Liver (tissue), 9 donors: ENCODE results near the gene SOX21. TPM values are rescaled to one million over a fixed set of nuclear protein-coding genes. Genes with fewer than 3 reads are reported as not detected.

Experiments
- DNase-seq: peaks from one replicate; pipeline ENCODE4 v3.0.0-alpha.2; 2017; ENCODE audit warnings: low spot score
- H3K27ac ChIP-seq, 2 donors: one replicate each; pipeline ENCODE4 v1.7.0; 2013; ENCODE audit warnings: inconsistent platforms in 2 of 2, low read length in 2 of 2, control low read depth in 1 of 2, low read depth in 1 of 2, mild to moderate bottlenecking in 1 of 2
- H3K27me3 ChIP-seq, 4 donors: one replicate each; pipeline versions ENCODE4 v1.6.1 to v1.7.0; 2013; ENCODE audit warnings: low read length in 3 of 4, inconsistent platforms in 1 of 4, mild to moderate bottlenecking in 1 of 4, moderate library complexity in 1 of 4; ENCODE audit not compliant: control insufficient read depth in 4 of 4, insufficient read depth in 4 of 4
- H3K36me3 ChIP-seq, 4 donors: one replicate each; pipeline versions ENCODE4 v1.6.1 to v1.7.0; 2013; ENCODE audit warnings: low read length in 3 of 4, mild to moderate bottlenecking in 3 of 4, low read depth in 1 of 4, moderate library complexity in 1 of 4; ENCODE audit not compliant: control insufficient read depth in 4 of 4, insufficient read depth in 3 of 4
- H3K4me1 ChIP-seq, 4 donors: one replicate each; pipeline versions ENCODE4 v1.6.1 to v1.7.0; 2013; ENCODE audit warnings: low read length in 3 of 4, mild to moderate bottlenecking in 3 of 4, moderate library complexity in 1 of 4; ENCODE audit not compliant: control insufficient read depth in 4 of 4, insufficient read depth in 4 of 4
- H3K4me3 ChIP-seq, 3 donors: one replicate each; pipeline versions ENCODE4 v1.6.1 to v1.7.0; 2013; ENCODE audit warnings: low read length in 3 of 3, control low read depth in 1 of 3, low read depth in 1 of 3, mild to moderate bottlenecking in 1 of 3
- H3K9ac ChIP-seq, 2 donors: one replicate each; pipeline ENCODE4 v1.7.0; 2013; ENCODE audit warnings: low read length in 2 of 2, mild to moderate bottlenecking in 2 of 2, moderate library complexity in 2 of 2, control low read depth in 1 of 2, low read depth in 1 of 2
- H3K9me3 ChIP-seq, 4 donors: one replicate each; pipeline versions ENCODE4 v1.6.1 to v1.7.0; 2013; ENCODE audit warnings: low read length in 3 of 4; ENCODE audit not compliant: control insufficient read depth in 4 of 4
- ATF3 ChIP-seq: IDR thresholded peaks from 2 replicates; pipeline ENCODE4 v1.6.1; 2016; ENCODE audit warnings: antibody characterized with exemption
- CTCF ChIP-seq: fragments of 150-350 bp; IDR thresholded peaks from 2 replicates; pipeline ENCODE4 v1.5.1; 2017; ENCODE audit warnings: improper control_type of control experiment, low read depth, low read length; ENCODE audit not compliant: missing input control
- EGR1 ChIP-seq, 2 donors: IDR thresholded peaks; 2 replicates each; pipeline ENCODE4 v1.6.1; 2016 to 2018; ENCODE audit warnings: antibody characterized with exemption in 2 of 2, low read depth in 2 of 2
- FOXA1 ChIP-seq: IDR thresholded peaks from 2 replicates; pipeline ENCODE4 v1.6.1; 2016; ENCODE audit warnings: antibody characterized with exemption
- FOXA2 ChIP-seq: IDR thresholded peaks from 2 replicates; pipeline ENCODE4 v1.6.1; 2016; ENCODE audit warnings: antibody characterized with exemption
- GABPA ChIP-seq, 2 donors: IDR thresholded peaks in 1 of 2; conservative IDR thresholded peaks in 1 of 2; 2 replicates each; pipeline ENCODE4 v1.6.1; 2016; ENCODE audit warnings: antibody characterized with exemption in 2 of 2, mild to moderate bottlenecking in 1 of 2, moderate library complexity in 1 of 2
- HNF4G ChIP-seq: IDR thresholded peaks from 2 replicates; pipeline ENCODE4 v1.6.1; 2016; ENCODE audit warnings: antibody characterized with exemption
- JUND ChIP-seq, 2 donors: IDR thresholded peaks; 2 replicates each; pipeline ENCODE4 v1.6.1; 2016; ENCODE audit warnings: antibody characterized with exemption in 2 of 2
- MAX ChIP-seq: IDR thresholded peaks from 2 replicates; pipeline ENCODE4 v1.6.1; 2016; ENCODE audit warnings: antibody characterized with exemption
- NR2F2 ChIP-seq: IDR thresholded peaks from 2 replicates; pipeline ENCODE4 v1.6.1; 2016; ENCODE audit warnings: antibody characterized with exemption
- RAD21 ChIP-seq, 2 donors: IDR thresholded peaks; 2 replicates each; pipeline ENCODE4 v1.6.1; 2016; ENCODE audit warnings: antibody characterized with exemption in 2 of 2, mild to moderate bottlenecking in 2 of 2
- TAF1 ChIP-seq: conservative IDR thresholded peaks from 2 replicates; pipeline ENCODE4 v1.6.1; 2016; ENCODE audit warnings: antibody characterized with exemption, mild to moderate bottlenecking
- YY1 ChIP-seq: IDR thresholded peaks from 2 replicates; pipeline ENCODE4 v1.6.1; 2016; ENCODE audit warnings: antibody characterized with exemption, mild to moderate bottlenecking
- ZBTB33 ChIP-seq: IDR thresholded peaks from 2 replicates; pipeline ENCODE4 v1.6.1; 2016; ENCODE audit warnings: antibody characterized with exemption
- WGBS: extraction: QIAGEN DNeasy Blood & Tissue Kit; methylation state at CpG from one replicate; pipeline ENCODE4 v1.1.7; 2013; 5-methylcytosine and 5-hydroxymethylcytosine counted together
- polyA plus RNA-seq, 2 donors: library from polyadenylated mRNA; stranded (reverse) in 1 of 2; unstranded in 1 of 2; fragments of 200-250 nt in 1 of 2; fragments of >200 nt in 1 of 2; fragmentation: Nextera tagmentation in 1 of 2; extraction: Ambion mirVana in 1 of 2; gene quantifications; one replicate each; pipeline versions ENCODE4 v1.2.1 to v1.2.3, GENCODE V29; 2013 to 2015
- total RNA-seq, 2 donors: library from RNA; depleted of rRNA; stranded (reverse); fragments of >200 nt; gene quantifications; one replicate each; pipeline ENCODE4 v1.2.3, GENCODE V29; 2014
- TF ChIP-seq, protein P1 (sequence below): IDR thresholded peaks from 2 replicates; pipeline ENCODE4 v1.6.1; 2016; ENCODE audit warnings: antibody characterized with exemption, mild to moderate bottlenecking
- donor health status: healthy.
- donor health status: healthy.
- donor health status: healthy.
- donor health status: healthy.
- donor health status: healthy.

The SOX21 gene
- total and polyA plus RNA-seq, 4 donors = not detected

DNA sequence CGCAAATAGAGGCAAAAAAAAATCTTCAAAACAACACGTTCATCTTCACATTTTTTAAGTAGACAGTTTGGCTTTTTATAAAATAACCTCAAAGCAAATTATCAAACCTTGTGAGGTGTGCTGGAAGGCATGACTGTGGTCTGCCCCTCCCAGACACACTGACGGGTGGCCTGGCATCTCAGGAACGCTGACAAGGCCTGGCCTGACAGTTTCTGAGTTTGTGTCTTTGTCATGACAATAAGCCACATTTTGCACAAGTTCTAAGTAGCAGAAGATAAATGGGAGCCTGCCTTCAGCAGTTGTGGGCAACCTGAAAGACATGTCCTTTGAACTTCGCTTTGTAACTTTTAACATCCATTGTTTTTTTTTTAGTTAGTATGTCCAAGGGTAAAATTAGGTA is 38.5 kb downstream of the SOX21 start:
- no peak for TF ChIP-seq FOXA2
- no peak for TF ChIP-seq NR2F2
- TF ChIP-seq HNF4G = no peak
- TF ChIP-seq ATF3 = no peak
- no peak for TF ChIP-seq FOXA1
- TF ChIP-seq, protein P1, sequence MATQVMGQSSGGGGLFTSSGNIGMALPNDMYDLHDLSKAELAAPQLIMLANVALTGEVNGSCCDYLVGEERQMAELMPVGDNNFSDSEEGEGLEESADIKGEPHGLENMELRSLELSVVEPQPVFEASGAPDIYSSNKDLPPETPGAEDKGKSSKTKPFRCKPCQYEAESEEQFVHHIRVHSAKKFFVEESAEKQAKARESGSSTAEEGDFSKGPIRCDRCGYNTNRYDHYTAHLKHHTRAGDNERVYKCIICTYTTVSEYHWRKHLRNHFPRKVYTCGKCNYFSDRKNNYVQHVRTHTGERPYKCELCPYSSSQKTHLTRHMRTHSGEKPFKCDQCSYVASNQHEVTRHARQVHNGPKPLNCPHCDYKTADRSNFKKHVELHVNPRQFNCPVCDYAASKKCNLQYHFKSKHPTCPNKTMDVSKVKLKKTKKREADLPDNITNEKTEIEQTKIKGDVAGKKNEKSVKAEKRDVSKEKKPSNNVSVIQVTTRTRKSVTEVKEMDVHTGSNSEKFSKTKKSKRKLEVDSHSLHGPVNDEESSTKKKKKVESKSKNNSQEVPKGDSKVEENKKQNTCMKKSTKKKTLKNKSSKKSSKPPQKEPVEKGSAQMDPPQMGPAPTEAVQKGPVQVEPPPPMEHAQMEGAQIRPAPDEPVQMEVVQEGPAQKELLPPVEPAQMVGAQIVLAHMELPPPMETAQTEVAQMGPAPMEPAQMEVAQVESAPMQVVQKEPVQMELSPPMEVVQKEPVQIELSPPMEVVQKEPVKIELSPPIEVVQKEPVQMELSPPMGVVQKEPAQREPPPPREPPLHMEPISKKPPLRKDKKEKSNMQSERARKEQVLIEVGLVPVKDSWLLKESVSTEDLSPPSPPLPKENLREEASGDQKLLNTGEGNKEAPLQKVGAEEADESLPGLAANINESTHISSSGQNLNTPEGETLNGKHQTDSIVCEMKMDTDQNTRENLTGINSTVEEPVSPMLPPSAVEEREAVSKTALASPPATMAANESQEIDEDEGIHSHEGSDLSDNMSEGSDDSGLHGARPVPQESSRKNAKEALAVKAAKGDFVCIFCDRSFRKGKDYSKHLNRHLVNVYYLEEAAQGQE = no peak
- no peak for TF ChIP-seq JUND (IDR thresholded peaks at IDR 0.05)
- no peak for TF ChIP-seq YY1
- TF ChIP-seq GABPA (IDR thresholded peaks at IDR 0.05 in 1 of 2, conservative IDR thresholded peaks at IDR 0.05 in 1 of 2) = no peak
- TF ChIP-seq CTCF = no peak
- TF ChIP-seq MAX = no peak
- no peak for TF ChIP-seq TAF1
- no peak for TF ChIP-seq ZBTB33
- no peak for TF ChIP-seq RAD21 (IDR thresholded peaks at IDR 0.05)
- no peaks in the 10 kb centered on the region for H3K4me1 ChIP-seq
- no peak overlapping the region for H3K9ac ChIP-seq
- DNase-seq = no peak
- H3K4me3 ChIP-seq = no peak overlapping the region
- 58% methylated on average over 5 of the region's 5 CpGs for WGBS
- H3K9me3 ChIP-seq = no peaks in the 10 kb centered on the region
- H3K27me3 ChIP-seq = no peaks in the 10 kb centered on the region
- no peak overlapping the region for H3K27ac ChIP-seq
- no peaks in the 10 kb centered on the region for H3K36me3 ChIP-seq

DNA sequence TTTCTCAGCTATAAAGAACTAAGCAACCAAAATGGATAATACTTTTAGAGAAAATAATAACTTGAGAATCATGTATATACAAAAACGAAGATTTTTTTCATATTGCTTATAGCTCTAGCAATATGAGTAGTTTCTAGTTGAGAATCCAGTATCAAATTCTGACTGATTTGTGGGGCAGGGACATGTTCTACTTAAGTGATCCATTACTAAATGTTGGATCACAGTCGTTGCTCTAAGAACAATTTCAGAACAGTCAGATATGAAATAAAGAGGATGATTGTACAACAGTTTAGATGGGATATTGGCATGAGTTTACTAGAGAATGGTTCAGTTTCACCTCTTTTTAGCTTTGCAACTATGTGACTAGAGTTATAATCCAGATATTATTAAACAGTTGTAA is 39.9 kb downstream of the SOX21 start:
- 82% methylated on average over 2 of the region's 2 CpGs for WGBS
- Histone ChIP-seq H3K36me3 (no peaks in the 10 kb centered on the region), H3K9me3 (no peaks in the 10 kb centered on the region), H3K27ac (no peak overlapping the region), H3K27me3 (no peaks in the 10 kb centered on the region), H3K4me3 (no peak overlapping the region), H3K9ac (no peak overlapping the region), H3K4me1 (no peaks in the 10 kb centered on the region)
- DNase-seq = no peak
- no peak for TF ChIP-seq RAD21 (IDR thresholded peaks at IDR 0.05)
- no peak for TF ChIP-seq NR2F2
- TF ChIP-seq FOXA2 = no peak
- TF ChIP-seq EGR1 (IDR thresholded peaks at IDR 0.05; ENCODE audit: low read depth in 2 of 2) = no peak
- TF ChIP-seq, protein P1 = no peak
- no peak for TF ChIP-seq TAF1
- TF ChIP-seq FOXA1 = no peak
- no peak for TF ChIP-seq MAX
